HG03280 (cell line): ENCODE data around the gene ADAMTSL4.
A peak's percentile ranks its signal among the peaks of the same experiment; 100 is the strongest.
"Not testable (repeated sequence)": the region's sequence is repeated elsewhere in the genome, so short reads cannot be mapped to it uniquely, and the experiment has no call there.

ENCODE experiments used
- ATAC-seq: cut with Tn5 transposase; IDR thresholded peaks from one replicate; pipeline ENCODE4 v1.9.1; 2021; ENCODE audit warnings: mild to moderate bottlenecking, moderate library complexity; ENCODE audit not compliant: unreplicated experiment

Gene ADAMTSL4

GRCh38 chr1:150565240-150565991 is 16.2 kb downstream of the ADAMTSL4 start:
- ATAC-seq: not testable (repeated sequence)

DNA sequence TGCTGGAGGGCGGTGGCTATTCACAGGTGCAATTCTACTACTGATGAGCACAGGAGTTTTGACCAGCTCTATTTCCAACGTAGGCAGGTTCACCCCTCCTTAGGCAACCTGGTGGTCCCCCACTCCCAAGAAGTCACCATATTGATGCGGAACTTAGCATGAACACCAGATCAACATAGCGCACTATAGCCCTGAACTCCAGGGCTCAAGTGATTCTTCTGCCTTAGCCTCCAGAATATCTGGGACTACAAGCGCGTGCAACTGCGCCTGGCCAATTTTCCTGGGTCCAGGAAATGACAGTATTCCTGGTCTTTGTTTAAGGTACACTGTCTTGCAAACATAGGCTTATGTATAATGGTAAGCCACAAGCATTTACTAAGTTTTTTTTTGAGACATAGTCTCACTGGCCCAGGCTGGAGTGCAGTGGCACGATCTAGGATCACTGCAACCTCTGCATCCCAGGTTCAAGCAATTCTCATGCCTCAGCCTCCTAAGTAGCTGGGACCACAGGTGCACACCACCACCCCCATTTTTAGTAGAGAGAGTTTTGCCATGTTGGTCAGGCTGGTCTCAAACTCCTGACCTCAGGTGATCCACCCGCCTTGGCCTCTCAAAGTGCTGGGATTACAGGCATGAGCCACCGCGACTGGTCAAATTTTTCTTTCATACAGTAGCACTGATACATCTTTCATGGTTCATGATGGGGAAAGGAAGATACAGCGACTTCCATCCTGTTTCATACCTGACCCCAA is 17.6 kb downstream of the ADAMTSL4 start:
- ATAC-seq: no peak

DNA sequence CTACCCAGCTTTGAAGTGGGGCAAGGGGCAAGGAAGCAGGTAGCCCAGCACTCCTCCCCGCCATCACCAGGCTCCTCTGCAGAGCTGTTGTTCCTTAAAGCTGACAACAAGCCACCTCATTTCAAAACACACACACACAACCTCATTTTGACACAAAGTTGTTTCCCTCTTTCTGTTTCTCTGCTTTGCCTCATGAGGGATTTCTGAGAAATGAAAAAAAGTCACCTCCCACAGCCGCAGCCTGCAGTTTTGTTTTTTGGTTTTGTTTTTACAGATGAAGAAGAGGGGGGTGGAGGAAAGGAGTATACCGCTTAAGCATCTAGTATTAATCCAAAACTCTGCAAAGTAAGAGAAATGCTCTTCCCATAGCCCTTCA is 18.1 kb downstream of the ADAMTSL4 start:
- ATAC-seq: peak; percentile 28

- peak; percentile 16 for ATAC-seq
Measured at GRCh38 chr1:150567717-150568593, 18.7 kb downstream of the ADAMTSL4 start.

GRCh38 chr1:150568594-150568966 is 19.4 kb downstream of the ADAMTSL4 start:
- no peak for ATAC-seq

GRCh38 chr1:150572918-150573647 is 23.9 kb downstream of the ADAMTSL4 start:
- ATAC-seq: no peak

GRCh38 chr1:150573648-150574071 is 24.5 kb downstream of the ADAMTSL4 start:
- ATAC-seq: not testable (repeated sequence)

- no peak for ATAC-seq
Measured at GRCh38 chr1:150574260-150575071, 25.3 kb downstream of the ADAMTSL4 start.

DNA sequence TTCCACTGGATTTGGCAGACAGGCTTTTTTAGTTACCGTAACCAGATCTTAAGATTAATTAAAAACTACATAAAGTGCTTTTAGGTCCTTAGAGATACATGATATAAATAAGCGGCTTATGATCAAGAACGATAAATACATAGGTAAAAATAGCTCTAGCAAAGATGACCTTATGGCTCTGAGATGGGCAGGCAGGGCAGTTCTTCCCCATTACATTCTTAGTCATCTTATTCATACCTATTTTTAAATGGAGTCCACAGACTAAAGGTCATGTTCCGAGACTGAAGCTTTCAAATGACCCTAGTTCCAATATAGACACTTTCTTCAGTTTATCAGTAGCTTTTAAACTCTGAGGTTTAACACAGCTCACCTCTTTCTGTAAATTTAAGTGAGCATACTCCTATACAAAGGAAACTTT is 25.9 kb downstream of the ADAMTSL4 start:
- ATAC-seq: no peak

GRCh38 chr1:150575518-150576366 is 26.5 kb downstream of the ADAMTSL4 start:
- ATAC-seq: no peak

- no peak for ATAC-seq
Measured at GRCh38 chr1:150576367-150576711, 27.1 kb downstream of the ADAMTSL4 start.

DNA sequence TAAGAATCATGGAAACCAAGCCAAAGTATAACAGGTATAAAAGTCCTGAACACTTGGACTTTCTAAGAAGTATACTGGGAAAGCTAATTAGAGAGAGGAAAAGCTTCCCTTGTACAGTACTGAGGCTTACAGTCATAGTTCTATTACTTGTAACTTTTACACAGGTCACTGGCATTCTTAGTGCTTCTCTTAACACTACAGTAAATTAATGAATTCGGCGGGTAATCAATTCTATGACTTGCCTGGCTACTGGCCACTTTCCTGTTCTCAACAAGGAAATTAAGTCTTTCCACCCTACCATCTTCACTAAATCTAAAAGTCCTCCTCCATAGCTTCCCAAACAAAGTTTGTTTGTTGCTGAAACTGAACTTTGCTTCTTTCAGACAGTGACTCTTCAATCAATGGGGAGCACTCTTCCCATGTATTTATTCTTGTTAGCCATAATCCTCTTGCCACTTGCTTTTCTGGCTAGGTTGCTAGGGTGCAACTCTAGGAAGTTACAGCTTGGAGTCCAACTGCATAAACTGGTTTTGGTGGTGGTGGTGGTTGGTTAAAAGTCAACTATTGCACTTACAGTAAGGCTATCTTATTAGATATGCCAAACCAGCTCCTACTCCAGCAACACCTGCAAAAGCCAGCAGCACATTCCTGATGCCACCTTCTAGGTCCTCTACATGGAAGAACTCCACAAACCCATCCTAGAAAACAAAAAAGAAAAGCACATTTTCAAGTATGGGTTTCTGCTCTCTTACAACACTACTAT is 27.8 kb downstream of the ADAMTSL4 start:
- ATAC-seq: no peak

DNA sequence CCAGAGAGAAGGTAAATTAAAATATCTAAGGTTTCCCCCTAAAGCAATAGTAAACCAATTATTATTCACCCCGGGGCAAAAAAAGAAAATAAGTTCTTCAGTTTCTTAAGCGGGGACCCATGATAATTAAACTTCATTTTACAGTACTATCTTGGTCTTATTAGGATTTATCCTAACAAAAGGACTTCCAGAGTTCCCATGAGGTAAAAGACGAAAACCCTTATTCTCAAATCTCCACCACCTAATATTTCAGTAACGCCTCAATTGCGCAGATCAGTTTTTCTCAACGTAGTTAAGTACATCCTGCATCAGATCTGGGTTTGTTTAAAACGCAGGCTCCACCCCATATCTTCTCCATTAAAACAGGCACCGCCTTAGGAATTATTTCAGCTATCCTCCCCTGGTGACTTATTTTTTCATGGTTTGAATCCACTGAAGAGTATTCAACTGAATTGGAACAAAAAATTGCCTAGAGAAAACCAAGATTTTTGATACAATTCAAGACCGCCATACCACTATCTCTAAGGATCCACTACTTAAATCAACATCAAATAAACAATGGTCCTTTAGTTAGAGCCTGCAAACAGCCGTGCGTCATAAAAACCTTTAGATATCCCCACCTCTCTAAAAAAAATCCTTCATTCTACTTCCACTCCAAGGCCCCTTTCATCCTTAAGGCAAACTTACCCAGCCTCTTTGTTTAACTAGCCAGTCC is 28.5 kb downstream of the ADAMTSL4 start:
- no peak for ATAC-seq

DNA sequence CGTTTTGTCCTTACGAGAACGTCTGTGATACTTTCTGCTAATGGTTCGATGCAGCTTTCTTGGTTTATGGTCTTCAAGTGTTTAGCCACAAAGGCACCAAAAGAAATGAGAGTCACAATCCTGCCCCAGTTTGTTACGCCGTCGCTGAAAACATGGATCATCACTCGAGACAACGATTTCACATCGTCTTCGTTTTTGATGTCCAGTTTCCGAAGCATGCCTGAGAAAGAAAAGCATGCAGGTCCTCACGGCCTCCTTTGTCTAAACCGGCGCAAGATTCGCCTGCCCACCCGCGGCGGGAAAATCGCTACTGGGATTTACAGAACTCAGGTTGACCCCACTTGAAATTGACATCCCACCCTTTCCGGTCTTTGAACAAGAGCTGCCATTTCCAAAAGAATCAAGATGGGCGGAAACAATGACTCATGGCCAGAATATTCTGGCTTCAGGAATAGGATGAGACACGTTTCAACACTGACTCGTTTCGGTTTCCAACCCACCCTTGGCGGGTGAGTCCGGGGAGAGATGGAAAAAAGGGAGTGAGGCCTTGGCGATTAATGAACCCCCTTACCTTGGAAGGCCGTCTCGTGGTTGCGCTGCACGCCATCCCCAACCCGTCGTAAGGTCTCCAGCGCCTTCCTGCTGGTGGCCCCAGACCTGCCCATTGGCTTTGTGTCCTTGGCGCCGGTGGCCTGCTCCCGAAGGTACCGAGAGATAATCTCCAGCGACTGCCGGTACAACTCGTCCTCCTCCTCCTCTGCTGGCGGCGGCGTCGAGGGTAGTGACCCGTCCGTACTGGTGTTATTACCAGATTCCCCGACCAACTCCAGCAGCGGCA is 29.3 kb downstream of the ADAMTSL4 start:
- ATAC-seq: no peak

DNA sequence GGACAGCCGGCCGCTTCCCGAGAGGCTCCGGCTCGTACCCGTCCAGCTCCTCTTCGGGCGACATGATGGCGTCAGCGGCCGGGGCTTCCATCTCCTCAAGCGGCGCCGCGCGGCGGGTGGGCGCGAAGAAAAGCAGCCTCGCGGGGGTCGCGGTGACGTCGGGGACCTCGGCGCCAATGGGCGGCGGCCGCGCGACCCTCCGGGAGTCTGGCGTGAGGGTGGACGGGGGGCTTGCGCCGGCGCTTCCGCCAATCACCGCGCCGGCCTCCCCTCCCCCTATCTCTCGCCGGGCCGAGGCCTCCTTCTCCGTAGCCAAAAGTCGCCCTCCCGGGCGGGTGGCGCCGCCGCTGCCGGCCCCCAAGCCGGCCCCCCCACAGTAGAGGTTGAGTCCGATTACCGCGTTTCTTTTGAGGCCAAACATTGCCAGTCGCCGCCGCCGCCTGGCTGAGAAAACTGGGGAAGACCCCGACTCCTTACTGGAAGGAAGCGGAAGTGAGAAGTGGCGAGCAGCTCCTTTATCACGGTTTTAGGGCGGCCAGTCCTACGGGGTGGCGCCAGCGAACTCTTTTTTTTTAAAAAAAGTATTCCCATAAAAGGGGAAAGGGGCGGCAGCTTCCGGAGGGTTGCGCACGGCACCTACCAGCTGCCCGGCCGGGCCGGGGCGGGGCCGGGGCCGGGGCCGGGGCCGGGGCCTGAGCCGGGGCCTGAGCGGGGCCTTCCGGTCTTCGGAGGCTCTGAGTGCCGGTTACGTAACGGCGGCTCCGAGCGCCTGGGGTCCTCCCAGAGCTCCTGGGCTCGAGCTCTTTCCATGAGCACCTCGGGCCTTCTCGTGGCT is 30.1 kb downstream of the ADAMTSL4 start, which contains the start of gene MCL1:
MCL1 (minus strand) TSS at position 501 of the 835 bp plus-strand sequence; CDS start at position 421, 80 bp downstream.
- peak; percentile 90 for ATAC-seq
